Aorta (tissue), 5 donors: ENCODE measurements around the gene RHBDD1. TPM values are rescaled to one million over a fixed set of nuclear protein-coding genes. Genes with fewer than 3 reads are reported as not detected.
A peak's percentile ranks its signal among the peaks of the same experiment; 100 is the strongest.

Experiments used
- ATAC-seq: fragments of 200-7000 bp; cut with Tn5 transposase; one replicate; pipeline ENCODE4 v1.9.1; 2022; ENCODE audit warnings: moderate library complexity; ENCODE audit not compliant: low FRiP score
- DNase-seq, 2 donors: peaks; one replicate each; pipeline ENCODE4 v3.0.0-alpha.2; 2020
- H3K27ac ChIP-seq, 2 donors: one replicate each; pipeline ENCODE4 v1.5.1; 2013; ENCODE audit warnings: low read length in 2 of 2, mild to moderate bottlenecking in 2 of 2, moderate library complexity in 2 of 2, control low read depth in 1 of 2, inconsistent platforms in 1 of 2, low read depth in 1 of 2
- H3K27me3 ChIP-seq, 2 donors: one replicate each; pipeline ENCODE4 v1.6.1; 2013; ENCODE audit warnings: control low read depth in 1 of 2, low read length in 1 of 2, mild to moderate bottlenecking in 1 of 2, moderate library complexity in 1 of 2; ENCODE audit not compliant: insufficient read depth in 2 of 2, control insufficient read depth in 1 of 2
- H3K36me3 ChIP-seq, 2 donors: one replicate each; pipeline ENCODE4 v1.6.1; 2013; ENCODE audit warnings: control low read depth in 1 of 2, low read length in 1 of 2, mild to moderate bottlenecking in 1 of 2; ENCODE audit not compliant: insufficient read depth in 2 of 2, control insufficient read depth in 1 of 2
- H3K4me1 ChIP-seq, 2 donors: one replicate each; pipeline ENCODE4 v1.6.1; 2013; ENCODE audit warnings: low read length in 2 of 2, control low read depth in 1 of 2, mild to moderate bottlenecking in 1 of 2, moderate library complexity in 1 of 2; ENCODE audit not compliant: insufficient read depth in 2 of 2, control insufficient read depth in 1 of 2
- H3K4me3 ChIP-seq, 2 donors: one replicate each; pipeline ENCODE4 v1.5.1; 2013; ENCODE audit warnings: low read length in 2 of 2, control low read depth in 1 of 2, mild to moderate bottlenecking in 1 of 2
- H3K9me3 ChIP-seq: one replicate; pipeline ENCODE4 v1.6.1; 2013; ENCODE audit warnings: mild to moderate bottlenecking, low read length; ENCODE audit not compliant: control insufficient read depth
- WGBS, 2 donors: extraction: QIAGEN DNeasy Blood & Tissue Kit; methylation state at CpG; one replicate each; pipeline ENCODE4 v1.1.7; 2013; 5-methylcytosine and 5-hydroxymethylcytosine counted together
- intact Hi-C, 2 donors: fragments of 100-400 bp; cut with DNase I; formaldehyde crosslinking; loops; one replicate each; pipeline versions ENCODE4 v1.14.2 to v1.15.0; 2022
- polyA plus RNA-seq, 2 donors: library from polyadenylated mRNA; stranded (reverse); fragments of 200-250 nt; gene quantifications; one replicate each; pipeline ENCODE4 v1.2.3, GENCODE V29; 2013
- total RNA-seq, 2 donors: library from RNA; stranded (reverse); fragmentation: NEBNext Ultra II Directional; extraction: Animal tissue kit (Norgen Biotek cat#: 25700); gene quantifications; one replicate each; pipeline ENCODE4 v1.2.1, GENCODE V29; 2021
- donor health status: healthy with polysubstance abuse.
- donor health status: Bipolar disorder and iron deficiency.
- donor health status: DM: no; HTN: no; CAD: no.
- donor health status: DM: no; HTN: no; CAD: no.
- donor health status: DM: yes; HTN: yes; CAD: no.

RHBDD1 gene
- total and polyA plus RNA-seq, 4 donors, result 6.0 to 39.2 (median 22.0) TPM

- ATAC-seq (no peak), DNase-seq (no peak)
- Histone ChIP-seq H3K36me3 (peaks cover 0 to 4% of the 10 kb centered on the region in 2 donors), H3K9me3 (no peaks in the 10 kb centered on the region), H3K4me1 (no peaks in the 10 kb centered on the region), H3K27me3 (no peaks in the 10 kb centered on the region), H3K27ac (no peak overlapping the region), H3K4me3 (no peak overlapping the region)
- WGBS, 2 donors, result 87 to 92% methylated on average over 4 of the region's 4 CpGs
- intact Hi-C loops, result no loop called here
Measured at GRCh38 chr2:226994775-226995174, 158.9 kb downstream of the RHBDD1 start.

GRCh38 chr2:226995625-226996041 lies 159.8 kb downstream of the RHBDD1 start:
- WGBS, 2 donors, result 67 to 71% methylated on average over 15 of the region's 15 CpGs
- H3K36me3 ChIP-seq, result peaks cover 0 to 4% of the 10 kb centered on the region in 2 donors
- intact Hi-C loops, result no loop called here
- no peaks in the 10 kb centered on the region for H3K9me3 ChIP-seq
- H3K4me3 ChIP-seq, result no peak overlapping the region
- ATAC-seq (no peak), DNase-seq (peak; percentile 54 to 79)
- H3K27me3 ChIP-seq, result no peaks in the 10 kb centered on the region
- H3K27ac ChIP-seq, result no peak overlapping the region
- no peaks in the 10 kb centered on the region for H3K4me1 ChIP-seq

- H3K27ac ChIP-seq, result no peak overlapping the region
- no peak for ATAC-seq
- peaks cover 0 to 4% of the 10 kb centered on the region in 2 donors for H3K36me3 ChIP-seq
- DNase-seq, result no peak
- H3K4me1 ChIP-seq, result no peaks in the 10 kb centered on the region
- H3K27me3 ChIP-seq, result no peaks in the 10 kb centered on the region
- intact Hi-C loops, result no loop called here
- WGBS, 2 donors, result 80 to 83% methylated on average over 2 of the region's 2 CpGs
- no peaks in the 10 kb centered on the region for H3K9me3 ChIP-seq
- H3K4me3 ChIP-seq, result no peak overlapping the region
Measured at GRCh38 chr2:226999661-227000060, 163.8 kb downstream of the RHBDD1 start.

GRCh38 chr2:227000123-227000522 lies 164.3 kb downstream of the RHBDD1 start:
- H3K9me3 ChIP-seq, result no peaks in the 10 kb centered on the region
- H3K27ac ChIP-seq, result no peak overlapping the region
- H3K4me3 ChIP-seq, result no peak overlapping the region
- WGBS, 2 donors, result 95 to 96% methylated on average over 2 of the region's 2 CpGs
- no peak for DNase-seq
- H3K4me1 ChIP-seq, result no peaks in the 10 kb centered on the region
- ATAC-seq, result no peak
- intact Hi-C loops, result no loop called here
- H3K36me3 ChIP-seq, result peaks cover 0 to 4% of the 10 kb centered on the region in 2 donors
- no peaks in the 10 kb centered on the region for H3K27me3 ChIP-seq

- no peak for ATAC-seq
- H3K4me3 ChIP-seq, result no peak overlapping the region
- peaks cover 0 to 1% of the 10 kb centered on the region in 2 donors for H3K36me3 ChIP-seq
- no peaks in the 10 kb centered on the region for H3K9me3 ChIP-seq
- H3K27me3 ChIP-seq, result no peaks in the 10 kb centered on the region
- intact Hi-C loops, result no loop called here
- DNase-seq, result no peak
- no peaks in the 10 kb centered on the region for H3K4me1 ChIP-seq
- H3K27ac ChIP-seq, result no peak overlapping the region
- 90 to 91% methylated on average over 6 of the region's 6 CpGs for WGBS, 2 donors
Measured at GRCh38 chr2:227004482-227004881, 168.6 kb downstream of the RHBDD1 start.

- Histone ChIP-seq H3K4me3 (no peak overlapping the region), H3K4me1 (no peaks in the 10 kb centered on the region), H3K36me3 (peaks cover 0 to 1% of the 10 kb centered on the region in 2 donors), H3K27me3 (no peaks in the 10 kb centered on the region), H3K9me3 (no peaks in the 10 kb centered on the region), H3K27ac (no peak overlapping the region)
- DNase-seq, result no peak
- 75 to 82% methylated on average over 16 of the region's 16 CpGs for WGBS, 2 donors
- intact Hi-C loops, result no loop called here
- ATAC-seq, result peak; percentile 22
Measured at GRCh38 chr2:227006189-227006897, 170.5 kb downstream of the RHBDD1 start.

GRCh38 chr2:227007148-227007547 lies 171.3 kb downstream of the RHBDD1 start:
- Histone ChIP-seq H3K4me1 (no peaks in the 10 kb centered on the region), H3K36me3 (peaks cover 0 to 1% of the 10 kb centered on the region in 2 donors), H3K27me3 (no peaks in the 10 kb centered on the region), H3K9me3 (no peaks in the 10 kb centered on the region), H3K27ac (no peak overlapping the region), H3K4me3 (no peak overlapping the region)
- WGBS, 2 donors, result 25 to 38% methylated on average over 9 of the region's 9 CpGs
- no peak for DNase-seq
- ATAC-seq, result no peak
- intact Hi-C loops, result no loop called here

GRCh38 chr2:227007940-227008339 lies 172.1 kb downstream of the RHBDD1 start:
- Histone ChIP-seq H3K27me3 (no peaks in the 10 kb centered on the region), H3K9me3 (no peaks in the 10 kb centered on the region), H3K27ac (no peak overlapping the region), H3K4me1 (no peaks in the 10 kb centered on the region), H3K4me3 (no peak overlapping the region), H3K36me3 (peaks cover 0 to 1% of the 10 kb centered on the region in 2 donors)
- DNase-seq (no peak), ATAC-seq (no peak)
- intact Hi-C loops, result no loop called here
- 97% methylated on average over 17 of the region's 17 CpGs for WGBS, 2 donors

- peaks cover 0 to 1% of the 10 kb centered on the region in 2 donors for H3K36me3 ChIP-seq
- H3K27ac ChIP-seq, result no peak overlapping the region
- no peaks in the 10 kb centered on the region for H3K4me1 ChIP-seq
- intact Hi-C loops, result no loop called here
- H3K9me3 ChIP-seq, result no peaks in the 10 kb centered on the region
- no peaks in the 10 kb centered on the region for H3K27me3 ChIP-seq
- no peak for ATAC-seq
- H3K4me3 ChIP-seq, result no peak overlapping the region
- no peak for DNase-seq
- WGBS, 2 donors, result 59 to 72% methylated on average over 3 of the region's 3 CpGs
Measured at GRCh38 chr2:227010433-227010832, 174.6 kb downstream of the RHBDD1 start.
